Hematopoietic multipotent progenitor cell treated with erythropoietin and hydrocortisone succinate and interleukin-3 and kit ligand, for 15 days (in vitro differentiated cells): Measurements from ENCODE around the gene PTPRG.
A peak's percentile ranks its signal among the peaks of the same experiment; 100 is the strongest.

Source experiments
- DNase-seq: peaks from one replicate; pipeline ENCODE4 v3.0.0-alpha.2; 2015; ENCODE audit warnings: low spot score

PTPRG gene

DNA sequence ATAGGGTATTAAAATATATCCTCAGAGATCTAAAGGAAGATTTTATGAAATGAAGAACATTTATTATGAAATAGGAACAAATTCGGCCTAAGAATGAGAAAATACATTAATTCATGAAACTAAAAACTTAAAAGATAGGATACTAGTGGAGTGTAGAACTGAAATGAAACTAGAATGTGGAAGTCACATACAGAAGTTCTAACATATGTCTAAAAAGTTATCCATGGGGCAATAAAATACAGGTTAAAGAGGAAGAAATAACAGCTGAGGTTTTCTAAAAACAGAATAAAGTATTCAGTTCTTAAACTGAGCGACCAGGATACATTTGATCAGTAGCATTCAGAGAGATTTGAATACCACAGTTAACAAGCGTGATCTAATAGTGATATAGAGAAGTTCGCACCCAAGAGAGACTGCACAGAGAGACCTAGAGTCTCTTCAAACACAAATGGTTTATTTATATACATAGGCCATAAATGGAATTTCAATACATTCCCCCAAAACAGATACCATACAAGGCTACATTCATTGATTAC, 726.1 kb downstream of the PTPRG start:
- no peak for DNase-seq

DNA sequence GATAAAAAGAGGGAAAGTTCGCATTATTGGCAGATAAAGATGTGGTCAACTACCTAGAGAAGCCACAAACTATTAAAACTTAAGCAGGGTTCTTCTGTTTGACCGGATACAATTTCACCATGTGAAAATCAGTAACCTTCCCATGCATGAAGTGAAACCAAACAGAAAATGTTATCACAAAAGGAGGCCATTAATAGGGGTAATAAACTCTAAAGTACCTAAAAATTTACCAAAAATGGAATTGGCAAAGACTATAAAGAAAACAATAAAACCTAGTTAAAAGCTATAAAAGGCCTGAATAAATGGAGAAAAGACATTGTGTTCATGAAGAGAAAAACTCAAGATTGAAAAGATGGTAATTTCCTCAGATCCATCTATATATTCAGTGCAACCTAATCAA, 728.6 kb downstream of the PTPRG start:
- no peak for DNase-seq

DNA sequence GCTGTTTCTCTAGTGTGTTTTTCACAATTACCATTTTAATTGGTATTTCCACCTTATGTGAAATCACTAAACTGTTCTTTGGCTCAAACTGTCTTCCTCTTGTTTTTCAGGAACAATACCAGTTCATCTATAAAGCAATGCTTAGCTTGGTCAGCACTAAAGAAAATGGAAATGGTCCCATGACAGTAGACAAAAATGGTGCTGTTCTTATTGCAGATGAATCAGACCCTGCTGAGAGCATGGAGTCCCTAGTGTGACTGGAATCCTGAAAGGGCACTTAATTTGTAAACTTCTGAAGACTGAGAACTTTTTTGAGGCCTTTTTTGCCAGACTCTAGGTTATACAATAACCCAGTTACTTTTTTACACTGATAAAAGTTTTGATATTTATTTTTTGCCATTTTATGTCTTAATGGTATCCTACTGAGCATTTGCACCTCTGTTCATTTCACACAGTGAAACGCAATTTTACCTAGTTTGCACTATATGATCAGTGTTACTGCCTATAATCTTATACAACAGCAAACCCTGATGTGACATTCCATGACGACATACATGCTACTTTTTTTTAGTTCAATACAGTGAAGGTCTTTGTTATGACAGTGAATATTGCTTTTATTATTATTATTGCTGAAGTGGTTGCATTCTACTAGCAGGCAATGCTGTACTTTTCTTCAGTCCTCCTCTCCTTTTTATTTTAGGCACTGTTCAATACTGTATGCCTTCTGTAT, 731.8 kb downstream of the PTPRG start:
- no peak for DNase-seq

DNA sequence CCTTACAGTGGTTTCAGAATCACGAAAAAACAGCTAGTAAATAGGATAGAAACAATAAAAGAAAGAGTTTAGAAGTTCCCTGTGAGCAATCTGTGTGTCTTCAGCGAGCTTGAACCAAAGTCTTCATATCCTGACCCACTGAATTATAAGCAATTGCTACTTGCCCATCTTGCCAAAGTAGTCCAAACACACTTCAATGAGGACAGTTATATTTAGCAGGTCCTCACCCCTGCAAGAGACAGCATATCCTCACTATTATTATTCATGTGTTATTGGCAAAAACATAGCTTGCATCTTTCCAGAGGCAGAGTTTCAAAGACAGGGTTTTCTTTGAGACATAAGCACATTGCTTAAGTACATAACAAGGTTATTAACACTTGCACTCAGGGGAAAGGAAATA, 734.2 kb downstream of the PTPRG start:
- DNase-seq = no peak

DNA sequence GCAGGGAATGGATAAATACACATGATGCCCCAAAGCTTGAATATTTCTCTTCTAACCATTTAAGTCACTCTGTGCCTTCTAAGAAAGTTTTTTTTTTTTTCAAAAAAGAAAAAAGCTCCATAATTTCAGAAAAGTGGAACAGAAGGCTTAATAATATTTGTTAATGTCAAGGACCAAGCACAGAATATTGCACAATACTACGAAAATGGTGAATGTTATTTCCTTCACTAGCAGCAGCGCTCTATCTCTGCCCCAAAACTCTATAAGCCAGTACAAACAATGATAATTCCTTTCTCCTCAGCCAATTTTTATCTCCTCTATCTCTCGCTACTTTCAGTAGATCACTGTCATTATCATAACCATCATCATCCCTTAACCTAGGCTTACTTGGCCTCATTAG, 739.2 kb downstream of the PTPRG start:
- no peak for DNase-seq

DNA sequence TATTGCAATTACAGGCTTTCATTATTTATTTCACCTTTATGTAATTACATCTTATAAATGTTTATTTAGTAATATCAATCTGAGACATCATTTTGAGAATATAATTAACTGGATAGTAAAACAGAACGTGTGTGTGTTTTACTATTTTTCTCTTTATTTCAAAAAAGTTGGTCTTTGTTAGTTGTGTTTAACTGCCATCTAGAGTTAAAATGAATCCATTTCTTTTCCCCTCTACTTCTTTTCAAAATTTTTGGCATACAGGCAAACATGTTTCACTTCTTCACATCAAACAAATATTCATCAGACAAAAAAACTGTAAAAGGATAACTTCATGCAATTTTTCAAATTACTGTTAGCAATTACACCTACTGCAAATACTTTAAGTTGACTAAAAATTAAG, 750.8 kb downstream of the PTPRG start:
- DNase-seq = no peak

GRCh38 chr3:62316525-62316924, 755.2 kb downstream of the PTPRG start:
- DNase-seq = no peak

GRCh38 chr3:62318365-62318751, 757.0 kb downstream of the PTPRG start:
- no peak for DNase-seq

DNA sequence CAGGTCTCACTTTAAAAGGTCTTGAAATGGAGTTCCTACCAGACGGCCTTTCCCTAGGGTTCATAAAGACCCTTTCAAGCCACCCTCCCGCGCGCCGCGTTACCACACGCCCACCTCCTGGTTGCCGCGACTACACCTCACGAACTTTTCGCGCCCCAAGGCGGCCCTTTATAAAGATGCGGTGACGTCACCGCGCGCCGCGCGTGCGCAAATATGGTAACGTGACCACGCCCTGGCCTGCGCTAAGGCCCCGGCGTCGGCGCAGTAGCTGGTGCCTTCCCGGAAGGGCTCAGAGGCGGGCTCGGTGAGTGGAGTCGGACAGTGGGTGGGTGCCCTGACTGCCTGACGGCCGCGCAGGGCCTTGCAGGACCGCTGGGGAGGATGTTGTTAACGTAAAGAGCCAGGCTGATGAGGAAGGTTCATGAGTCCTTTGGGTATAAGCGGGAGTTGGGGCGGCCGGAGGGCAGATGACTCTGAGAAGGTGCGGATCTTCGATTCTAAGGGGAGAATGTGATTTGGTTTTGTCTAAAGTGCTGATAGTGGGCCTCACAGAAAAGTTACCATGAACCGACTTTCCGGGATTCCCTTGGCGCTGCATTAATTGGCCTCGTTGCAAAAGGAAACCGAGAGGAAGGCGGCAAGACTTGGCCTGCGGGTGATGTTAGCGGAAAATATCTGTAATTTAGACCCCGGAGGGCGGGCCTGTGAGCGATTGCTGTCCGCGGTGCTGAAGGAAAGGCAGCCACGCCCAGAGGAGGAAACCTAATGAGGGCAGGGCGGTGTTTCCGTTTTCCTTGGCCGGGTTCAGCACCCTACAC, 757.6 kb downstream of the PTPRG start:
- peak; percentile 25 for DNase-seq

DNA sequence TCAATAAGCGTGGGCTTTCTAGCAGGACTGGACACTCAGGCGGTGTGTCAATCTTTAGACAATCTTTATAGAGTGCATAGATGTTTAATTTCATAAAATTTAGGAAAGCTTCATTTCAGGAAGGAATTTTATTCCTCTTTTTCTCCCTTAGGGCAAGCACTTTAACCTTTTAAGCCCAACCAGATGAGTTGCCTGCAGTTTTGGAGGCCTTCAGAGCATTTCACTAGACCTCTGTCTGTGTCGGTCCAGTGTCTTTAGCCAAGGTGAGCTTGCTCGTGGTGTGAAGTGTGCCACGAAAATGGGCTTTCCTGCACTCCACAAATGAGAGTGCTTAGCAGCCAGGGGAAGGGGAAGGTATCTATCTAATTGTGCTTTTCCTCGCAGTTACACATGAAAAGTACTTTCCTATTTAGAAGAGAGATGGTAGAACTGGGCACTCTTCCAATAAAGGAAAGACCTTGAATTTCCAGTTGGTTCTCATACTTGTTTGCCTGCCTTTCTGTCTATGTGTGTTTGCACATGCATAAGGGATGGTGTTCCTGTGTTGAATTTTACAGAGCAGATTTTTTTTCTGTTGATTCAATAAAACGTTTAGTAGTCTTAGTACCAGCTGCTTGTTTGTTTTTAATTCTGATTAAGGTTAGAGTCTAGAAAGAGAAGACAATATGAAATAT, 758.3 kb downstream of the PTPRG start:
- no peak for DNase-seq

DNA sequence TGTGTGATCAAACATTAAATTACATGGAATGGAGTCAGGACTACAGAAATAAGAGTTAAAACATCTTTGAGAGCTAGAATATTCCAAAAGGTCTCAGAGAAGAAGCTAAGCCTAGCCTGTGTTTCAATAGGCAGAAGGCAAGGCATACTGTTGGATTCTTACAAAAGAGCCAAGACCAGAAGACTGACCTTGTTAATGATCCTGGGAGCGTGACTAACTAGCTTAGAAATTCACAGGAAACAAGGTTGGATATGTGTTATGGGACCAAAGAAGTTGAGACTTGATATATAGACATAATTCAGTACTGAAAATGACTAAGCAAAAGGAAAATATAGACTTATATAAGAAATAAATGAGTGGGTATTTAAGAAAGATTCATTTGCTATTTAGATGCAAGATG, 761.9 kb downstream of the PTPRG start:
- no peak for DNase-seq

GRCh38 chr3:62325896-62326295, 764.5 kb downstream of the PTPRG start:
- no peak for DNase-seq

DNA sequence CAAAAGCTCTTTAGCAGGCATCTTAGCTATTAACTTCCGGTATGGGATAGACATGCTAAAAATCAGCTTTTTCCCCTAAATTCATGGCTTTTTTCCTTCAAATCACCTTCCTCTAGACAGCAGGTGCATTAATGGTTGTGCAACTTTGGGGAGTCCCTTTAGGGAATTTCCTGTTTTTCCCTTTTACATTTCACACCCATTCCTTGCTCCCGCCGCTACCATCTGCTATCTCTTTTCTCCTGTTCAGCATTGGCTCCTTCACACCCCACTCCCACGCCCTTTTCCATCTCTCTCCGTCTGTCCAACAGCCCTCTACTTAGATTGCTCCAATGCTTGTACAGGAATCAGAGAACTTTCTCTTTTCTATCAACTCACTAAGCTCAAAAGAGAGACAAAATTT, 768.6 kb downstream of the PTPRG start:
- no peak for DNase-seq

GRCh38 chr3:62332017-62332416, 770.6 kb downstream of the PTPRG start:
- DNase-seq = no peak

DNA sequence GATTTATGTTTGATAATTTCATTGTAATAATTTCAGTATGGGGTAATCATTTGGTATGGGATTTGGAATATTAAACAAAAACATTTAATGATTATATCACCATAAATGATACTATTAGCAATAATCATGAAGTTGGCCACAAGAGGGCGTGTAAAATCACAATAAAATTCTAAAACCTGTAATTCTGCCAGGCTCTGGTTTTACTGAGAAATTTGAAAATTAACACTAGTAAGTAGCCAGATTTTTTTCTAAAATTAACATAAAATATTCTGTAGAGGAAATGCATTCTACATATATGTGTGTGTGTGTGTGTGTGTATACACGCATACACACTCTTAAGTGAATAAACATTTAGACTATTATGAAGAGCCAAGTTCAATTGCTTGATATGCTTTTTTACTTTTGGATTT, 771.5 kb downstream of the PTPRG start:
- DNase-seq = peak; percentile 5

GRCh38 chr3:62335196-62335595, 773.8 kb downstream of the PTPRG start:
- DNase-seq = no peak

DNA sequence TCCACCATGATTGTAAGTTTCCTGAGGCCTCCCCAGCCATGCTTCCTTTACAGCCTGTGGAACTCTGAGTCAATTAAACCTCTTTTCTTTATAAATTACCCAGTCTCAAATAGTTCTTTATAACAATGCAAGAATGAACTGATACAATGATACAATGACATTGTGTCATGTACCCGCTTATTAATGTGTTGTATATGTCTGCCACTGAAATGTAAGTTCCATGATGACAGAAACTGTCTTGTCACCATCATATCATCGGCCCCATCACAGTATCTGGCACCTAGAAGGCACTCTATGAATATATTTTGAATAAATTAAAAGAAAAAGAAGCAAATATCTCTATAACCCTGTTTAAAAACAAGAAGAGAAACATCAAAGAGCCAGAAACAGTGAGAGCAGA, 782.4 kb downstream of the PTPRG start:
- no peak for DNase-seq
